Loucy (cell line): ENCODE data around the gene ECHS1.

ENCODE experiments used
- H2AFZ ChIP-seq: fragments of 200-600 bp; sonication (generic); 2 replicates; pipeline ENCODE4 v1.6.0; 2016; ENCODE audit warnings: antibody characterized with exemption, mild to moderate bottlenecking, low read length, moderate library complexity
- H3F3A ChIP-seq: fragments of 200-600 bp; 2 replicates; pipeline ENCODE4 v1.6.0; 2016; ENCODE audit warnings: antibody characterized with exemption, low read depth, mild to moderate bottlenecking
- H3K27me3 ChIP-seq: fragments of 200-600 bp; sonication (generic); 2 replicates; pipeline ENCODE4 v1.6.1; 2014; ENCODE audit warnings: low read length, mild to moderate bottlenecking; ENCODE audit not compliant: insufficient read depth, poor library complexity, severe bottlenecking
- H3K36me3 ChIP-seq: fragments of 200-600 bp; sonication (generic); 2 replicates; pipeline ENCODE4 v1.6.1; 2016; ENCODE audit warnings: low read length; ENCODE audit not compliant: insufficient read depth
- H3K4me1 ChIP-seq: fragments of 200-600 bp; sonication (generic); 2 replicates; pipeline ENCODE4 v1.5.1; 2014; ENCODE audit warnings: low read length, mild to moderate bottlenecking; ENCODE audit not compliant: insufficient read depth, poor library complexity, severe bottlenecking
- H3K4me2 ChIP-seq: fragments of 200-600 bp; sonication (generic); 2 replicates; pipeline ENCODE4 v1.6.0; 2014; ENCODE audit warnings: antibody characterized with exemption, low read length, low read depth, mild to moderate bottlenecking; ENCODE audit not compliant: poor library complexity, severe bottlenecking
- H3K4me3 ChIP-seq: fragments of 200-600 bp; sonication (generic); 2 replicates; pipeline ENCODE4 v1.5.1; 2014; ENCODE audit warnings: low read length, mild to moderate bottlenecking, mixed read lengths; ENCODE audit not compliant: poor library complexity, severe bottlenecking
- H3K79me2 ChIP-seq: fragments of 200-600 bp; sonication (generic); 2 replicates; pipeline ENCODE4 v1.6.1; 2014; ENCODE audit warnings: low read length; ENCODE audit not compliant: insufficient read depth
- H3K9ac ChIP-seq: fragments of 200-600 bp; sonication (generic); 2 replicates; pipeline ENCODE4 v1.6.0; 2014; ENCODE audit warnings: mild to moderate bottlenecking, low read depth, low read length, moderate library complexity; ENCODE audit not compliant: poor library complexity, severe bottlenecking
- H3K9me2 ChIP-seq: fragments of 200-600 bp; sonication (generic); replicated peaks from 2 replicates; pipeline ENCODE4 v1.6.1; 2016; ENCODE audit warnings: low read depth, low read length, mixed read lengths
- H3K9me3 ChIP-seq: fragments of 200-600 bp; sonication (generic); 2 replicates; pipeline ENCODE4 v1.6.1; 2014; ENCODE audit warnings: mild to moderate bottlenecking, antibody characterized with exemption, low read length, low read depth; ENCODE audit not compliant: insufficient read depth
- H4K20me1 ChIP-seq: fragments of 200-600 bp; sonication (generic); 2 replicates; pipeline ENCODE4 v1.6.0; 2014; ENCODE audit warnings: antibody characterized with exemption, low read length, mild to moderate bottlenecking; ENCODE audit not compliant: insufficient read depth, poor library complexity, severe bottlenecking
- CTCF ChIP-seq: fragments of 200-600 bp; sonication (generic); conservative IDR thresholded peaks from 2 replicates; pipeline ENCODE4 v1.5.1; 2014; ENCODE audit warnings: mild to moderate bottlenecking, antibody characterized with exemption, low read length
- EZH2phosphoT487 ChIP-seq: fragments of 200-600 bp; IDR thresholded peaks from 2 replicates; pipeline ENCODE4 v1.6.1; 2018; ENCODE audit warnings: antibody characterized with exemption, mild to moderate bottlenecking, moderate library complexity, borderline replicate concordance

The ECHS1 gene

GRCh38 chr10:133364645-133365431 lies 8.3 kb downstream of the ECHS1 start:
- Histone ChIP-seq H3K4me2 (no peak overlapping the region), H4K20me1 (no peaks in the 10 kb centered on the region), H3K4me1 (peaks cover 3% of the 10 kb centered on the region), H3K9me3 (no peaks in the 10 kb centered on the region), H3K27me3 (no peaks in the 10 kb centered on the region), H3F3A (peaks cover 3% of the 10 kb centered on the region; the same call in 1 of the 2 replicates), H3K79me2 (no peaks in the 10 kb centered on the region), H2AFZ (no peak overlapping the region), H3K4me3 (no peak overlapping the region), H3K36me3 (peaks cover 22% of the 10 kb centered on the region; the same call in 1 of the 2 replicates), H3K9me2 (no peaks in the 10 kb centered on the region), H3K9ac (no peak overlapping the region)
- TF ChIP-seq EZH2phosphoT487 (no peak), CTCF (no peak)

- H3K4me3 ChIP-seq, result no peak overlapping the region
- H3K9ac ChIP-seq, result no peak overlapping the region
- H3K4me1 ChIP-seq, result no peaks in the 10 kb centered on the region
- no peaks in the 10 kb centered on the region for H3K79me2 ChIP-seq
- H3K9me2 ChIP-seq, result no peaks in the 10 kb centered on the region
- H3K9me3 ChIP-seq, result no peaks in the 10 kb centered on the region
- no peaks in the 10 kb centered on the region for H3K27me3 ChIP-seq
- peaks cover 3% of the 10 kb centered on the region; the same call in 1 of the 2 replicates for H3F3A ChIP-seq
- H4K20me1 ChIP-seq, result no peaks in the 10 kb centered on the region
- H3K4me2 ChIP-seq, result no peak overlapping the region
- TF ChIP-seq EZH2phosphoT487, result no peak
- TF ChIP-seq CTCF, result no peak
- no peak overlapping the region for H2AFZ ChIP-seq
- peaks cover 14% of the 10 kb centered on the region; the same call in 1 of the 2 replicates for H3K36me3 ChIP-seq
These were observed 10.3 kb downstream of the ECHS1 start for GRCh38 chr10:133362846-133363245.

- H3K27me3 ChIP-seq, result no peaks in the 10 kb centered on the region
- H3K79me2 ChIP-seq, result no peaks in the 10 kb centered on the region
- no peak overlapping the region for H3K4me2 ChIP-seq
- peaks cover 3% of the 10 kb centered on the region; the same call in 1 of the 2 replicates for H3F3A ChIP-seq
- H4K20me1 ChIP-seq, result no peaks in the 10 kb centered on the region
- peaks cover 14% of the 10 kb centered on the region; the same call in 1 of the 2 replicates for H3K36me3 ChIP-seq
- TF ChIP-seq EZH2phosphoT487 (no peak), CTCF (no peak)
- H3K9me3 ChIP-seq, result no peaks in the 10 kb centered on the region
- H3K9ac ChIP-seq, result no peak overlapping the region
- H3K4me1 ChIP-seq, result no peaks in the 10 kb centered on the region
- H3K9me2 ChIP-seq, result no peaks in the 10 kb centered on the region
- H3K4me3 ChIP-seq, result no peak overlapping the region
- no peak overlapping the region for H2AFZ ChIP-seq
These were observed 11.2 kb downstream of the ECHS1 start for GRCh38 chr10:133361773-133362441.
